Mesodermal cell (in vitro differentiated cells): ENCODE measurements around the gene FAM236A.
"Not testable (repeated sequence)": the region's sequence is repeated elsewhere in the genome, so short reads cannot be mapped to it uniquely, and the experiment has no call there.

Experiments
- H3K27ac ChIP-seq: 2 replicates; pipeline ENCODE4 v1.7.0; 2013; ENCODE audit warnings: mild to moderate bottlenecking, low read depth, low read length, moderate library complexity; ENCODE audit not compliant: severe bottlenecking
- H3K36me3 ChIP-seq: 2 replicates; pipeline ENCODE4 v1.7.1; 2013; ENCODE audit warnings: mild to moderate bottlenecking, low read length, moderate library complexity; ENCODE audit not compliant: control insufficient read depth, insufficient read depth
- H3K4me1 ChIP-seq: one replicate; pipeline ENCODE4 v1.7.1; 2013; ENCODE audit warnings: mild to moderate bottlenecking, low read length; ENCODE audit not compliant: insufficient read depth, control insufficient read depth, poor library complexity, severe bottlenecking
- H3K4me3 ChIP-seq: 2 replicates; pipeline ENCODE4 v1.7.0; 2013; ENCODE audit warnings: low read length, control low read depth, mild to moderate bottlenecking; ENCODE audit not compliant: insufficient read depth, poor library complexity, severe bottlenecking; ENCODE audit errors: extremely low read depth
- H3K9me3 ChIP-seq: 2 replicates; pipeline ENCODE4 v1.7.1; 2013; ENCODE audit warnings: mild to moderate bottlenecking, low read length, moderate library complexity; ENCODE audit not compliant: control insufficient read depth
- WGBS, 2 experiments: methylation state at CpG; one replicate each; pipeline ENCODE4 v1.1.5; 2013; ENCODE audit warnings: missing lambda C conversion rate in 2 of 2; ENCODE audit not compliant: insufficient coverage in 2 of 2; 5-methylcytosine and 5-hydroxymethylcytosine counted together

FAM236A gene

GRCh38 chrX:72971859-72972258, 33.9 kb downstream of the FAM236A start:
- not testable (repeated sequence) for H3K36me3 ChIP-seq, H3K27ac ChIP-seq, H3K4me3 ChIP-seq, H3K9me3 ChIP-seq, H3K4me1 ChIP-seq
- no CpG with 5 or more reads among the region's 5 CpGs for WGBS, 2 experiments

GRCh38 chrX:72974885-72975284, 36.9 kb downstream of the FAM236A start:
- not testable (repeated sequence) for H3K4me3 ChIP-seq, H3K4me1 ChIP-seq, H3K27ac ChIP-seq, H3K9me3 ChIP-seq, H3K36me3 ChIP-seq
- no CpG with 5 or more reads among the region's 7 CpGs for WGBS, 2 experiments

- H3K4me3 ChIP-seq: not testable (repeated sequence)
- WGBS, 2 experiments: 67% methylated on average over 2 of the region's 5 CpGs; no CpG with 5 or more reads in 1 of the 2 experiments
These were observed 43.0 kb downstream of the FAM236A start for GRCh38 chrX:72980894-72981469.

More at GRCh38 chrX:72980894-72981469, 43.0 kb downstream of the FAM236A start:
- not testable (repeated sequence) for H3K9me3 ChIP-seq, H3K4me1 ChIP-seq, H3K27ac ChIP-seq, H3K36me3 ChIP-seq
